Ishikawa (cell line): ENCODE data around the gene EIF4E3.

Experiments
- CEBPB ChIP-seq: IDR thresholded peaks from 2 replicates; pipeline ENCODE4 v1.6.1; 2012
- CREB1 ChIP-seq: IDR thresholded peaks from 2 replicates; pipeline ENCODE4 v1.6.1; 2012; ENCODE audit warnings: low read depth
- EGR1 ChIP-seq: IDR thresholded peaks from 2 replicates; pipeline ENCODE4 v1.6.1; 2012
- EP300 ChIP-seq: IDR thresholded peaks from 2 replicates; pipeline ENCODE4 v1.6.1; 2012; ENCODE audit warnings: borderline replicate concordance
- FOXM1 ChIP-seq: IDR thresholded peaks from 2 replicates; pipeline ENCODE4 v1.6.1; 2012; ENCODE audit warnings: low read depth, borderline replicate concordance
- NFIC ChIP-seq: IDR thresholded peaks from 2 replicates; pipeline ENCODE4 v1.6.1; 2012
- RAD21 ChIP-seq: IDR thresholded peaks from 2 replicates; pipeline ENCODE4 v1.6.1; 2012; ENCODE audit warnings: low read depth
- TAF1 ChIP-seq: IDR thresholded peaks from 2 replicates; pipeline ENCODE4 v1.6.1; 2012; ENCODE audit warnings: low read depth, mild to moderate bottlenecking
- TCF12 ChIP-seq: IDR thresholded peaks from 2 replicates; pipeline ENCODE4 v1.6.1; 2012; ENCODE audit warnings: low read depth
- TEAD4 ChIP-seq: IDR thresholded peaks from 2 replicates; pipeline ENCODE4 v1.6.1; 2012
- YY1 ChIP-seq: IDR thresholded peaks from 2 replicates; pipeline ENCODE4 v1.6.1; 2012; ENCODE audit warnings: low read depth
- ZBTB7A ChIP-seq: IDR thresholded peaks from 2 replicates; pipeline ENCODE4 v1.6.1; 2012; ENCODE audit warnings: low read depth
- TF ChIP-seq, protein P1 (sequence below): IDR thresholded peaks from 2 replicates; pipeline ENCODE4 v1.6.1; 2012; ENCODE audit warnings: low read depth, mild to moderate bottlenecking
- TF ChIP-seq, protein P2 (sequence below): IDR thresholded peaks from 2 replicates; pipeline ENCODE4 v1.6.1; 2012
- TF ChIP-seq, protein P3 (sequence below): IDR thresholded peaks from 2 replicates; pipeline ENCODE4 v1.6.1; 2012

The EIF4E3 gene

GRCh38 chr3:71673486-71673885 lies 51.7 kb downstream of the EIF4E3 start:
- TF ChIP-seq FOXM1, result no peak
- TF ChIP-seq CREB1, result no peak
- TF ChIP-seq NFIC, result no peak
- no peak for TF ChIP-seq TAF1
- no peak for TF ChIP-seq TEAD4
- no peak for TF ChIP-seq CEBPB
- TF ChIP-seq EGR1, result no peak
- TF ChIP-seq, protein P1, sequence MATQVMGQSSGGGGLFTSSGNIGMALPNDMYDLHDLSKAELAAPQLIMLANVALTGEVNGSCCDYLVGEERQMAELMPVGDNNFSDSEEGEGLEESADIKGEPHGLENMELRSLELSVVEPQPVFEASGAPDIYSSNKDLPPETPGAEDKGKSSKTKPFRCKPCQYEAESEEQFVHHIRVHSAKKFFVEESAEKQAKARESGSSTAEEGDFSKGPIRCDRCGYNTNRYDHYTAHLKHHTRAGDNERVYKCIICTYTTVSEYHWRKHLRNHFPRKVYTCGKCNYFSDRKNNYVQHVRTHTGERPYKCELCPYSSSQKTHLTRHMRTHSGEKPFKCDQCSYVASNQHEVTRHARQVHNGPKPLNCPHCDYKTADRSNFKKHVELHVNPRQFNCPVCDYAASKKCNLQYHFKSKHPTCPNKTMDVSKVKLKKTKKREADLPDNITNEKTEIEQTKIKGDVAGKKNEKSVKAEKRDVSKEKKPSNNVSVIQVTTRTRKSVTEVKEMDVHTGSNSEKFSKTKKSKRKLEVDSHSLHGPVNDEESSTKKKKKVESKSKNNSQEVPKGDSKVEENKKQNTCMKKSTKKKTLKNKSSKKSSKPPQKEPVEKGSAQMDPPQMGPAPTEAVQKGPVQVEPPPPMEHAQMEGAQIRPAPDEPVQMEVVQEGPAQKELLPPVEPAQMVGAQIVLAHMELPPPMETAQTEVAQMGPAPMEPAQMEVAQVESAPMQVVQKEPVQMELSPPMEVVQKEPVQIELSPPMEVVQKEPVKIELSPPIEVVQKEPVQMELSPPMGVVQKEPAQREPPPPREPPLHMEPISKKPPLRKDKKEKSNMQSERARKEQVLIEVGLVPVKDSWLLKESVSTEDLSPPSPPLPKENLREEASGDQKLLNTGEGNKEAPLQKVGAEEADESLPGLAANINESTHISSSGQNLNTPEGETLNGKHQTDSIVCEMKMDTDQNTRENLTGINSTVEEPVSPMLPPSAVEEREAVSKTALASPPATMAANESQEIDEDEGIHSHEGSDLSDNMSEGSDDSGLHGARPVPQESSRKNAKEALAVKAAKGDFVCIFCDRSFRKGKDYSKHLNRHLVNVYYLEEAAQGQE, result no peak
- no peak for TF ChIP-seq EP300
- TF ChIP-seq RAD21, result no peak
- TF ChIP-seq, protein P2, sequence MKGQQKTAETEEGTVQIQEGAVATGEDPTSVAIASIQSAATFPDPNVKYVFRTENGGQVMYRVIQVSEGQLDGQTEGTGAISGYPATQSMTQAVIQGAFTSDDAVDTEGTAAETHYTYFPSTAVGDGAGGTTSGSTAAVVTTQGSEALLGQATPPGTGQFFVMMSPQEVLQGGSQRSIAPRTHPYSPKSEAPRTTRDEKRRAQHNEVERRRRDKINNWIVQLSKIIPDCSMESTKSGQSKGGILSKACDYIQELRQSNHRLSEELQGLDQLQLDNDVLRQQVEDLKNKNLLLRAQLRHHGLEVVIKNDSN, result no peak
- no peak for TF ChIP-seq ZBTB7A
- TF ChIP-seq, protein P3, sequence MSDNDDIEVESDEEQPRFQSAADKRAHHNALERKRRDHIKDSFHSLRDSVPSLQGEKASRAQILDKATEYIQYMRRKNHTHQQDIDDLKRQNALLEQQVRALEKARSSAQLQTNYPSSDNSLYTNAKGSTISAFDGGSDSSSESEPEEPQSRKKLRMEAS, result no peak
- TF ChIP-seq YY1, result no peak

DNA sequence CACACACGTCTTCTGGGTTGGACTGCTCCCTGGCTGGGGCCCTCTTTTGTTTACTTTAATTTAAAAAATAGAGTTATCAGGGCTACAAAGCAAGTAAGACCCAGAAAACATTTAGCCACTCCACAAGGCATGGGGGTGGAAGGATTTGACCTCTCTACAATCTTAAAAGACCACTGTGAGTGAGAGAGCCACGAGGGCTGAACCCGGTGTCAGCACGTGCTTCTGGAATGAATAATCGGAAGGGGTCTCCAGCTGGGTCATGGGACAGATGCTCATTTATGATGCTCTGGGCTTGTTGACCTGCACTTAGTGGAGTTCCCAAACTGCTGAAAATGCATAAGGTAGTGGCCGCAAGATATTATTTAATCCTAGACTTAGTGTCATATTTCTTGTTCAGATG lies 52.4 kb downstream of the EIF4E3 start:
- TF ChIP-seq CREB1, result no peak
- no peak for TF ChIP-seq YY1
- no peak for TF ChIP-seq EP300
- no peak for TF ChIP-seq EGR1
- TF ChIP-seq, protein P1, result no peak
- no peak for TF ChIP-seq TAF1
- no peak for TF ChIP-seq ZBTB7A
- no peak for TF ChIP-seq TCF12
- no peak for TF ChIP-seq FOXM1
- TF ChIP-seq, protein P3, result no peak
- TF ChIP-seq RAD21, result no peak
- no peak for TF ChIP-seq NFIC
- TF ChIP-seq CEBPB, result no peak
- TF ChIP-seq, protein P2, result no peak
- no peak for TF ChIP-seq TEAD4

DNA sequence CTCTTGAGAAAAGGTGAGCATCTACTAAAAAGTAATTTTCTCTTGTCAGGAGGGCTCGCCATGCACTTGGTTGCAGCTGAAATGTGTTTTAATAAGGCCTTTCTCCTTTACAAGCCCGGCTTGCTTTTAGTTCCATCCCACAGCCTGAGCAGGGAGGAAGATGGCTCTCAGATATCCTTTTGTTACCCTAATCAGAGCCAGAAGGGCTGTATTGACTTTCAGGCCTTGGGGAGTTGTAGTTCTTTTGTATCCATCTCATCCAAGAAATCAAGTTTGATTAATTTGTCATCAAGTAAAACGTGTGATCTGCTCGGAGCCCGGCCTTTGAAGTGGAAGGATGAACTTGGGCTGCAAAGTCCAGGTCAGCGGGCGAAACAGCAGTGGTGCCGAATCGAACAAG lies 52.9 kb downstream of the EIF4E3 start:
- TF ChIP-seq, protein P2, result no peak
- no peak for TF ChIP-seq EGR1
- no peak for TF ChIP-seq TAF1
- TF ChIP-seq FOXM1, result no peak
- no peak for TF ChIP-seq CREB1
- no peak for TF ChIP-seq TEAD4
- TF ChIP-seq, protein P1, result no peak
- no peak for TF ChIP-seq EP300
- no peak for TF ChIP-seq ZBTB7A
- no peak for TF ChIP-seq TCF12
- no peak for TF ChIP-seq CEBPB

- TF ChIP-seq YY1 (no peak), NFIC (no peak), TCF12 (no peak), FOXM1 (no peak), EGR1 (no peak), TAF1 (no peak), CREB1 (no peak), RAD21 (no peak), EP300 (no peak), ZBTB7A (no peak), CEBPB (no peak)
- TF ChIP-seq, protein P3, result no peak
- TF ChIP-seq, protein P2, result no peak
- TF ChIP-seq, protein P1, result no peak
Observed at GRCh38 chr3:71671216-71671845, 53.9 kb downstream of the EIF4E3 start.
